Measurements from ENCODE around the gene ADCY5.

ADCY5 gene

DNA sequence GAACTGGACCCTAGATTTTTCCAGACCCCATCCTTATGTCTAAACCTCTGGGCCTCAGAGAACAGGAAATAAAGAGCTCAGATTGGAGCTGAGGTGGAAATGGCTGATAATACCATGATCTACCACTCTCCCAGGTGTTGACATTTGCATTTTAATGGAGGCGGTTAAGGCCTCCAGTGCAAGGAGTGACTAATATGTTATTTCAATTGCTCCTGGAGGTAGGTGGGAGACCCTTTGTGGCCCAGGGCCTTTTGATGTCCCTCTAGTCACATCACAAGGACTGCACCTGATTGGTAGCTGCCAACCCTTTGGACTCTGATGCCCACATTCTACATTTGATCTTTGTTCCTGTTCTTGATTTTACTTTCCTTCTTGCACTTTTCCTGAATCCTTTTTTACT lies 9.0 kb upstream of the ADCY5 start:
- no peak for DNase-seq

DNA sequence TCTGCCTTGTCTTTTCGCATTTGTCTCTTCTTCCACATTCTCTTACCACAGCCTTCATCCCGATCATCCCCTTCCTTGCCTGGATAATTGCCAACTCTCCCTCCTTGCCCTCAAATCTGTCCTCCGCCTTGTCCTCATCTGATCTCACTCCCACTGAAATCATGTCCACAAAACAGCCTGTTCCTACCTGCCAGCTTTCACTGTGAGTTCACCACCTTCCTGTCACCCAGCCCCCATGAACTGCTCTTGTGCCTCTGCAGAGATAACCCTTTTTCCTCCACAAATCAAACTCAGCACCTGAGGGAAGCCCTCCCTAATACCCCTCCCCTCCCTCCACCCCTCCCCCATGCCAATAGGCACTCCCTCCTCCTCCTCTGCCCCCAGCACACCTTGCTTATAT lies 4.8 kb upstream of the ADCY5 start:
- DNase-seq: no peak

DNA sequence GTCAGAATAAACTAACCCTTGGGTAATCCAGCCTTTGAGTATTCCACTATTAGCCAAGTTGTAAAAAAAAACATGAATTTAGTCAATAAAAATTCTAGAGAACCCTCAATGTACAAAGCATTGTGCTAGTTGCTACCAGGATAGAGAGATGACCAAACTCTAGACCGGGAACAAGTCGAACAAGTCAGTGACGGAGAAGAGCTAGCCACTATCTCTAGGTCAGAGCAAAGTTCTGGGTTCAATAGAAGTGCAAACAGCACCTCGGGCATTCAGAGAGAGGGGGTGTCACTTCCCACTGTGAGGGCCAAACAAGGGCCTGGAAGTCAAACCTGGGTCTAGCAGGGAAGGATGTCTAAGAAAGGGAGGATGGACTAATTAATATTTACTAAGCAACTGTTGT lies 2.3 kb upstream of the ADCY5 start:
- DNase-seq: no peak

DNA sequence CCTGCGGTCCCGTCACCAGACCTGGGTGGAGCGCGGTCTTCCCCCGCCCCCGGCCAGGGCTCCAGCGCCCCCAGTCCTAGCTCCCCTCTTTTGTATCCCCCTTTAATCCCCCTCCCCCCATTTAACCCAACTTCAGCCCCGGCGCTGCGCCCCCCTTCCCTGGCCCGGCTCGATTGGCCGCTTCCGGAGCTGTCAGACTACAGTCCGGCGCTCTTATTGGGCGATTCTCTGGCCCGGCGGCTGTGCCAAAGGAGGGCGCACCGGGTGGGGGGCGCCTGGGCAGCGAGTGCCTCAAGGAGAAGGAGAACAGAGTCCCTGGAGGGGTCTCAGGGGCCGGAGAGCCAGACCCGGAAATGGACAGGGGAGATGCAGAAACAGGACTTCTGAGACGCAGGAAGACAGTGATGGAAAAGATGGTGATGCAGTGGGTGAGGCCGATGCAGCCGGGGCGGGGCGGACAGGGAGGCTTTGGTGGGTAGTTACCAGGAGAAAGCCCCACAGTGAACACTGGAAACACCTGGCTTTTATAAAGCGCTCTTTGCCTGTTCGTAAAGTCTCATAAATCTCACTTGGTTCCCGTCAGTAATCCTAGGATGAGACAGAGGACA lies 1.2 kb upstream of the ADCY5 start:
- no peak for DNase-seq

DNA sequence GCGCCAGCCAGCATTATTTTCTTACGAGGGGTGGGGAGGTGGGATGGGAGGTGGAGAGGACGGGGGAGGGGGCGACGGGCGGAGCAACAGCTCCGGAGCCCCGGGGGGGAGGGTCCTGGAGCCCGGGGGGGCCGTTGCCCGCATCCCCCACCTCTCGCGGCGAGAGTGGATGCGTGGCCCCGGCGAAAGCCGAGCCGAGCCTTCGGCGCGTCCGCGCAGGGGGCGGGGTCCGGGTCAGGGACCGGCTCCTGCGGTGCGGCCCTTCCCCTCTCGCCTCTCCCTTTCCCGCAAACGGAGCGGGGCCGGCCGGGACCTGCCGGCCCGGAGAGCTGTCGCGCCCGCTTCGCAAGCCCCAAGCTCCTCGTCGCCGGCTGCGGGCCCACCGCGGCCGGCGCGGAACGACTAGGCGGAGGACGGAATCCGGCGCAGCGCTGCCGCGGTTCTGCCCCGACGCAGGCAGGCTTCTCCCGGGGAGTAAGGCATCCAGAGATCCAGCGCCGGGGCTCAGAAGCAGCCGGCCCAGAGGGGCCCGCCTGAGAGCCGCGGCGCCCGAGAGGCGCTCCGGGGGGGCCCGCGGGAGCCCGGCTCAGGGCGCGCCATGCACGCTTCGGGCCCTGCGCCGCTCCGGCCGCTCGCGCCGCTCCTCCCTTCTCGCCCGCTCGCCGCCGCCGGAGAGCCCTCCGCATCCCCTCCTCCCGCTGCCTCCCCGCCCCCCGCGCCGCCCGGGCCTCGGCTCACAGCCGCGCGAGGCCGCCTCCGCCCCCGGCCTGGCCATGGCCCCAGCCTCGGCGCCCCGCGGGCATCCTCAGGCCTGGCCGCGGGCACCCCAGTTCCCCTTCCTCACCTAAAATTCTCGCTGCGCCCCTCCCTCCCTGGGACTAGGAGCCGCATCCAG lies 459 bp upstream of the ADCY5 start:
- no peak for DNase-seq

DNA sequence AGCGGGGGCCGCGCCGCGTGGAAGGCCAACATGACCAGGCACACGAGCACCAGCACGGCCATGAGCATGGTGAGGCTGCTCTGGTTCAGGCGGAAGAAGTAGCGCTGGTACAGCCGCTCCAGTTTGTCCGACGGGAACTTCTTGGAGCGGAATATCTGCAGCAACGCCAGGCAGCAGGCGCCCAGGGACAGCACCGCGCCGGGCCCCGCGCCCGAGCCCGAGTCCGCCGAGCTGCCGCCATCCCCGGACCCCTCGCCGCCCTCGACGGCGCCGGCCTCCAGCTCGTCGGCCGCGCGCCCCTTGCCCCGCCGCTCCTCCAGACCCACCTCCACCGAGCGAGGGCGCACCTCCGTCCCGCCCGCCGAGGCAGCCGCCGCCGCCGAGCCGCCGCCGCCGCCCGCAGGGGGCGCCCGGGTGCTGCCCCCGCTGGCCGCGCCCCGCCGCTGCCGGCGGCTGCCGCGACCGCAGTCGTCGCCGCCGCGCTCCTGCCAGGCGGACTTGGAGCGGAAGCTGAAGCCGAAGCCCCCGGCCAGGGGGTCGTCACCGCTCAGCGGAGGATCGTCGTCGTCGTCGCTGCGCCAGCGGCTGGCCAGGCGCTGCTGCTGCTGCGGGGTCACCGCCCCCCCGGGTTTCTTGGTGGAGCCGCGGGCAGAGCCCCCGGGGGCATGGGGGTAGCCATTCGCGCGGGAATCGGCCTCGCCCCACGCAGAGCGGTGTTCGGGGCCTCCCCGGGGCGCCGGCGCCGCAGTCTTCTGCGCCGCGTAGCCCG lies 957 bp downstream of the ADCY5 start:
- DNase-seq: peak in 1 of 2 donors; percentile 37

DNA sequence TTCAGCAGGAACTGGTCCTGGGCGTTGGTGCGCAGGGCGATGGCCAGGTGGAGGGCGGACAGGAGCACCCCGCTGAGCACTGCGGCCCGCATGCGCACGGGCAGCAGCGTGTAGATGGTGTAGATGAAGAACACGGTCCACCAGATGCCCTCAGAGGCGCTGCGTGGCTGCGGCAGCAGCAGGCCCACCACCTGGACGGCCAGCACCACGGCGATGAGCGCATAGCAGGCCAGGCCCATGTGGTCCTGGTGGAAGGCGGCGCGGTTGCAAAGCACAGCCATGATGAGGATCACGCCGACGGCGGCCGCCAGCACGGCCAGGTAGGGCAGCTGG lies 1.5 kb downstream of the ADCY5 start:
- DNase-seq: no peak

DNA sequence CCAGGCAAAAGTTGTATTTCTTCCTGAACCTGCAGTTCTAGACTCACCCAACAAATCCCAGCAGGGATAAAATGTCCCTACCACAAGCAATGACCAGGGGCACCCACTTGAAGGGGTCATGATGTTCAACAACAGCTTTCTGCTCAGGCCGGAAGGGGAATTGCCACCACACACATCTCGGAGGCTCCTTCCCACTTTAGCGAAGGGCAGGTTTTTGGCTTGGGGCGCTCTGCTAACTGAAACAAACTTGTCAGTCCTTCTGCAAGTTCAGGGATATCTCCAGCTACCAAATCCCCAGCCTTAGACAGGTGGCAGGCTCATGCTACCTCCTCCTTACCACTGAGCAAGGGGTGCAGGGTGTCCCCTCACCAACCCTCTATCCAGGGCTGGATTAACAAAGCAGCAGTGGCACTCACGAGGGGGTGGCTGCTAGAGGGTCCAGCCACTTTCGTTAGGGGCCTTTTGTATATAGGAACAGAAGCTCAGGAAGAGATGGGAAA lies 2.2 kb downstream of the ADCY5 start:
- no peak for DNase-seq

DNA sequence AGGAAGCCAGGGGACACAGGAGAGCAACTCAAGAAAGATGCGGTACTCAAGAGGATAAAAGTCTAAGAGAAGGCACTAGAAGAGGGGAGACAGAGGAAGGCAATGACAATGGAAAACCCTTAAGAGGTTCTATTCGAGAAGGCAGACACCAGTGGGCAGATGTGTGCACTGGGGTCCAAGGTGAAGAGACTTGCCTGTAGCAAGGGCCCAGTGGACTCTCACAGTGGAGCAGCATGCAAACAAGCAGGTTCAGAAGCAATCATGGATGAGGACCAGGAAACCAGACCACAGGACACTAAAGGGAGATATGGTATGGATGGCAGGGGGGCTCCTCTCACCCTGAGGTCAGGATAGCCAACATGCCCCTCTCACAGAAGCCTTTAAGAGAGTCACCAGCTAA lies 2.7 kb downstream of the ADCY5 start:
- DNase-seq: no peak

DNA sequence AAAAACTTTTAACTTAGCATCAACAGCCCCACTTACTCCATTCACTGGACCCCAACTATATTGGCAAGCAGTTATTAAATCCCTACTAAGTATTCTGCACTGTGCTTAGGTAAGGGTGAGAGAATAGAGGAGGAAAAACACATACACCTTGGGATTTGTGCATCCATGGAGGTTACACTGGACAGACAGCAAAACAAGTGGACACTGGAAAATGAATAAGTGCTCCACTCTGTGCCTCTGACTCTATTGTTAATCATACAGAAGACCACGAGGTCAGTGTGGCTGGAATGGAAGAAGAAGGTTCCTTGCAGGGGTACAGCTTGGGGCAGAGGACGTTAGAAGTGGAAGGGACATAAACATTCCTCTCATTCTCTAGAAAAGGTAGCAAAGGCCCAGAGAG lies 3.2 kb downstream of the ADCY5 start:
- DNase-seq: no peak

DNA sequence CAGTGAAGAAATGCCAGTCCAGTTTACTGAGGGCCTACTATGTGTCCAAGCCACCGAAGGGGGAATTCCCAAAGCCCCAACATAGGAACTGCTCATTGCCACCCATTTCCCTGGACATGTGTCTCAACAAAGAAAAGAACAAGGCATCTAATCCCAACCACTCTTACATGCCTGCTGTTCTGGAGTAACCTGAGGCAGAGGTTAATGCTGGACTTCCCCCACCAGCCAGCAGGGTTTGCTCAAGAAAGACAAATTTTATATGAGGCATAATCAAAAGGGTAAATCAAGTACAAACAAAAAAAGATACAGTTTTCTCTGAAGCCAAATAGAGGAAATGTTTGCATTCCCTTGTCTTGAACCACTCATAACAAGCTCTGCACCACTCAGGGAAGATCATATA lies 4.1 kb downstream of the ADCY5 start:
- DNase-seq: no peak

DNA sequence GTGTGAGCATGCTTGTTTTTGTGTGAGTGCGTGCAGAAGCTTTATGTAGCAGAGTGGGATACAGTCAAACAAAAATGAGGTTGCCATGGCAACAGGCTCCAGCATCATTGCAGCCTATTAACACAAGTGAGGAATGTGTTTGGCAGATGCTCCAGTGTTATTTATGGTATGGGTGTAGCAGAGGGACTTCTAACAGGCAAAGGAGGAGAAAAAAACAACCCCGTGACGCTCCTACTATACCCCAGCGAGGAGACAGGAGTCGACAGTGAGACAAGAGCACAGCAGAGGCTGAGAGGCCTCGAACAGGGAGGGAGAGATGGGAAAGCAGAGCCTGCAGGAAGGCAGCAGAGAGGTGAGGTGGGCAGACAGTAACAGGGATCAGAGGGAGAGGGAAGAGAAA lies 4.9 kb downstream of the ADCY5 start:
- DNase-seq: no peak

DNA sequence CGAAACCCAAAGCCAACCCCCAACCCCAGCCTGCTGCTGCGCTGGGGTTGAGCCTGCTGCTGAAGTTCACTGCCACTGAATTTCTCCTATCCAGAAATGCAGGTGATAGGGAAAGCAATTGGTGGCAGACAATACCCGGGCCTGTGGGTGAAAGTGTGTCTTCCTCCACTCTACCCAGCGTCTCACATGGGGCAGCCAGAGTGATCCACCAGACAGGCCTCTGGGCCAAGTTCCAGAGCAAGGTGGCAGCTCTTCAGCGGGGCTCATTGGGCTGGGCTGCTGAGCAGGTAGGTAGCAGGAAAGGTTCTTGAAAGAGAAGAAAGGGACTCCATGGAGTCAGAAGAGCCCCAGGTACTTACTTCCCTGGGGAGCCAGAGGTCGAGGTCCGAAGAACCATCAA lies 6.0 kb downstream of the ADCY5 start:
- DNase-seq: no peak

DNA sequence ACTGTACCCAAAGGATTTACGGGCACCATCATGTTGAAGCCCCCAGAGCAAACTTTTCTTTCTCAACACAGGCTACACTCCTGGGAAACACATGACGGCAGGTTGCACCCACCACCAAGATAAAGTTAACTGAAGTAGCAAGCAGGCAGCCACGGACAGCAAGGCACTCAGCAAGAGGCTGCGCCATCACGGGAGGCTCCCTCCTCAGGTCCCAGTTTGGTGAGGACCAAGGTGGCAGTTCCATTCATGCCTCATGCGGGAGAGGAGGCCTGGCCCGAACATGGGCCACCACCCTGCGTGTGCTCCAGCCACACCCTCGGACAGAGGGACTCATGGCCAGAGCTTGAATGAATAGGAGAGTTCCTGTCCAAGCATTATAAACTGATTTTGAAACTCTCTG lies 6.8 kb downstream of the ADCY5 start:
- DNase-seq: no peak

DNA sequence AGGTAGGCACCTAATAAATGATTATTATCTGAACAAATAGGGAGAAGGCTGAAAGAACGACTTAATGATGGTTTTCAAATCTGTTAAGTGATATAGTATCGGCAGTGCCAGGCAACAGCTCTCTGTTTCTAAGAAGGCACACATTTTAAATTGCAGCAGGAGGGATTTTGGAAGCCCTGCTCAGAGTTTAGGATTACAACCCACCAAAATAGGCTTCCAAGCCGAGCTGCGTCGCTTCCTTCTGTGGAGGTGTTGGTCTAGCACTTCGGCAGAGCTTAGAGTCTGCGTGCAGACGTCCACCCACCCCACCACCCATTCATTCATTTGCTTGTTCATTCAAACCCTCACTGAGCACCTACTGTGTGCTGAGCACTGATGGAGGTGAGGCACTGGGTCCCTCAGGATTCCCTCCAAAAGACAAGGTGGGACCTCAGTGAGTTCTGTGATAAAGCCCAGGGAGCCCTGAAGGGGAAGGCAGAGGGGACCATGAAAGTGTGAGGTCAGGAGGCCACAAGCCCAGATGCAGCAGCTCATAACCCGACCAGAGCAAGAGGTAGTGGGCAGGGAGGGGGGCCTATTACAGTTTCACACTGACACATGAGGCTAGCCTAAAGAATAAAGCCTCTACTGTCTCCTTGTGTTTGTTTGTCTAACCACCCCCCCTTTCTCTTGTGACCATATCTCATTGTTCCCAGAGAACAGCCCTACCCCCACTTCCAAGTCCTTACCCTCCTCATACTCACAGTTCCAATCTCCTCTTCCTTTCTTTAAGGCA lies 8.9 kb downstream of the ADCY5 start:
- DNase-seq: no peak

DNA sequence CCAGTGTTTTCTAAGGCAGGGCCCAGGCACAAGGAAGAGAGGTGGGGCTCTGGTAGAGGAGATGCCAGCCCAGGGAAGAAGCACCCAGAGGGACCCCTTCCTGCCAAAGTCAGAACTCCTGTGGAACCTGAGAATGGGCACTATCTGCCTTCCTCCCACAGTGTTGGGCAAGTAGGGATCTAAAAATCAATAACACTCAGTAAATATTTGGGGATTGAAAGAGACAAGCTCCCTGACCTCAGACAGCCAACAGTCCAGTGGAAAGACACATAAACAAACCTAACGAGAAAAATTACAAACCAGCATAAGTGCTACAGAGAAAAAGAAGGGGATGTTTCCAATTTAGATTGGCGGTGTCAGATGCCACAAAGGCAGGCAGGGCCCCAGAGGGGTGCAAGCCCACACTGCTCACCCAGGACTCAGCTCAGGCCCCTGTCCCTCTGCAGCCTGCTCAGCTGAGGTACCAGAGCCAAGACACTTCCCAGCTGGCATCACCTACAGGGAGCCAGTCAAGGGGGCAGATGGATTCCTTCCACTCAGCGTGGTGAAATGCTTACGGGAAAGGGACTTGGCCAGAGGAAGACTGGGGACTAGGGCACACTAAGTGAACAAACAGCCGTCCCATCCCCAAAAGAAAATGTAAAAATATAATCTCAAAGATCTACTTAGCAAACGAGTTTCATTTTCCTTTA lies 15.9 kb downstream of the ADCY5 start:
- DNase-seq: no peak

DNA sequence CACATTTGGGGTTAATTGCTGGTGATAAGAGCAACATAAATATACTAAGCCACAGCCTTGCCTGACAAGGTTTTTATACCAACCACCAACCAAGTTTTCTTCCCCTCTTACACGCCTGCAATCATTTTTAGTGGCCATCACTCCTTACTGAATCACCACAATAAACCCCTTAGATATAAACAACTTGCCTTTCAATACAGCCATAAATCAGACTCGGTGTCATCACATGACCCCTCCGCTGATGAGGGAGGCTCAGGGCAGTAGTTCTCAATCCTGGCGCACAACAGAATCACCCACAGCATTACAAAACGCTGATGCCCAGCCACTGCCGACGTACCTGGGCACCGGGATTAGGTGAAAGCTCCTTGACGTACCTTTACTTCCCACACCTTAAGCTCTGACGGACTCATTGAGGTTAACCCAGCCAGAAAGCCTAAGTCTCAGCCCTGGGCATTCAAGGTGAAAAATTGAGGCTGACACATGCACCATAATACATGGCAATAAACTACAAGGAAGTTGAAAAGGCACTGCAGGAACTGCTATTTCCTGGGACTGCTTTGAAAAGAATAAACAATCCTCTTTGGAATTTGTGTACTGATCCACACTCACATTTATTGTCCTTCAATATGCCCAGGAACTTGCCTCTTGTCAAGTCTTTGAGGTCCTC lies 17.1 kb downstream of the ADCY5 start:
- no peak for DNase-seq

DNA sequence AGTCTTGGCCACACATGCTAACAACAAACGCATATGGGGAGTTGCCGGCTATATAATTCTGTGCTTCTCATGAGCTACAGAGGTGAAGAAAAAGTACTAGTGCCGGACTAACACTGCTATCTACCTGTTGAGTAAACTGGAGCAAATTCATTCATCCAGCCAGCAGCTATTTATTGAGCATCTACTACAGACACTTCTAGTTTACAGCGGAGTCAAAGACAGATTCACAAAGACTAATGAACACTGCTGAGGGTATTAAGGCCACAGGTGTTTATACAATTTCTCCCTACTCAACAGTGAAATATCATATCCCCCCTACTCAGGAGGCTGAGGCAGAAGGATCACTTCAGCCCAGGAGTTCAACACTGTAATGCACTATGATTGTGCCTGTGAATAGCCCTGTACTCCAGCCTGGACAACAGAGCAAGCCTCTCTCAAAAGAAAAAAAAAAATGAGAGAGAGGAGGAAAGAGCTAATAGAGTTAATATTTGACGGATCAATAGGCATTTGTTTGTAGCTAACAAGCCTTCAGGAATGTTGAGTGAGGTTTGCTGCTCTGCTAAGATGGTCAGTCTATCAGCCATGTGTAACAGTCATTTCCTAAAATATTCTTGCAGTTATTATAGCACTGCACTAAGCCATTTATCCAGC lies 17.8 kb downstream of the ADCY5 start:
- no peak for DNase-seq

DNA sequence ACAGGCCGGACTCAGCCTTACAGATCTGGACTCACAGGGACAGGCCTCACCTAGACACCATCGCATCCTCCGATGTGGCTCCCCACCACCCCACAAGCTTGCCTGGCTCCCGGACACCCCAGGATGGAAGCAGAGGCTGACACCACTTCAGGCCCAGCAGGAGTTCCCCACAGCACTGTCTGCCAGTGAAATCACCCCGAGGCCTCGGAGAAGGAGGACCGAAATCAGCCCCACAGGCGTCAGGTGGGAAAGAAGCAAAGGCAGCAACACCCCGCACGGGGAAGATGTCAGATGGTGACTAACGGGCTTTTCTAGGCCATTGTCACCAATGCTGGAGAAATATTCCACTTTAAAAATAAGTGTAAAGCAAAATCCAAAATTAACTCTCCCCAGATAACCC lies 18.6 kb downstream of the ADCY5 start:
- no peak for DNase-seq

DNA sequence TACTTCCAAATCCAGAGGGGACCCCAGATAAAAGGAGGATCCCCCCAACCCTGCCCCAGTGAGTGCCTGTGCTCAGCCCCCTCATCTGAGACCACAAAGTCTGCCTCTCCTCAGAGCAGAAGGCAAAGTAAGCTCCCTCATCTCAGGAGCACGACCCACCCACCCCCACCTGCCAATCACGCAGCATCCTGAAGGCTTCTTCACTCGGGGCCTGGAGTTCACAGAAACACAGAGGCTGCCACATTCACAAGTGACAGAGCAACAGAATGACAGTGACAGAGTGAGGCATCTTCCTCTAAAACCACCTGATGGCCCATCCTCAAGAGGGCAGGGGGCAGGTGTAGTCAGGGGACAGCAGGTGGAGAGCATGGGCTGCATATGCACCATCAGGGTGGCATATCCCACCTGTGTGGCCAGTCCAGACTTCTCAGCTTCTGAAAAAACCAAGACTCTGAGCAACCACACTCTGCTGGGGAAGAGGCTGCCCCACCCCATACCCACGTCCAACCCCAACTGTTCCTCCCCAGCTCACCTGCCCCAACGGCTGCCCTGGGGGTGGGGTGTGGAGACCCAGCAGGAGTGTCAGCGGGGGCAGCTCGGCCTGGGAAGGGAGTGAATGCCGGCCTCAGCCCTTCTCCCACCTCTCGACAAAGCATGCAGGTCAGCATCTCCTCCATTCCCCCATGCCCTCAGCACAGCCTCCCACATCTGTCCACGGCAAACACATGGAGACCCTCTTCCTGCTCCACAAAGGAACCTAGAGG lies 19.3 kb downstream of the ADCY5 start:
- DNase-seq: no peak
